Astrocyte (in vitro differentiated cells and primary cell): ENCODE results near the gene ATF3. TPM values are rescaled to one million over a fixed set of nuclear protein-coding genes. Genes with fewer than 3 reads are reported as not detected.

Source experiments
- DNase-seq: peaks from one replicate; pipeline ENCODE4 v3.0.0-alpha.2; 2010; ENCODE audit warnings: low read depth
- FAIRE-seq: peaks from 2 replicates; lab custom pipeline; 2011; peaks lifted over from hg19 to GRCh38; lab: Jason Lieb, UNC
- H2AFZ ChIP-seq: 2 replicates; pipeline ENCODE4 v1.6.0; 2012; ENCODE audit warnings: low read depth, low read length, inconsistent platforms
- H3K27ac ChIP-seq: 2 replicates; pipeline ENCODE4 v1.5.1; 2011; ENCODE audit warnings: low read depth, low read length, inconsistent platforms
- H3K27me3 ChIP-seq: 2 replicates; pipeline ENCODE4 v1.6.0; 2011; ENCODE audit warnings: low read length, inconsistent platforms; ENCODE audit not compliant: insufficient read depth
- H3K36me3 ChIP-seq: 2 replicates; pipeline ENCODE4 v1.5.1; 2011; ENCODE audit warnings: low read length, inconsistent platforms; ENCODE audit not compliant: insufficient read depth
- H3K4me1 ChIP-seq: 2 replicates; pipeline ENCODE4 v1.5.1; 2011; ENCODE audit warnings: low read length, inconsistent platforms; ENCODE audit not compliant: insufficient read depth
- H3K4me2 ChIP-seq: 2 replicates; pipeline ENCODE4 v1.6.0; 2012; ENCODE audit warnings: low read length, inconsistent platforms
- H3K4me3 ChIP-seq: 2 replicates; pipeline ENCODE4 v1.5.1; 2011; ENCODE audit warnings: low read depth, mild to moderate bottlenecking, low read length, inconsistent platforms; ENCODE audit not compliant: insufficient read depth
- H3K79me2 ChIP-seq: 2 replicates; pipeline ENCODE4 v1.6.0; 2012; ENCODE audit warnings: mild to moderate bottlenecking, low read length, inconsistent platforms; ENCODE audit not compliant: insufficient read depth
- H3K9ac ChIP-seq: 2 replicates; pipeline ENCODE4 v1.6.0; 2012; ENCODE audit warnings: mild to moderate bottlenecking, low read length, inconsistent platforms
- H3K9me3 ChIP-seq: 2 replicates; pipeline ENCODE4 v1.5.1; 2012; ENCODE audit warnings: low read depth, mild to moderate bottlenecking, low read length, inconsistent platforms; ENCODE audit not compliant: insufficient read depth
- H4K20me1 ChIP-seq: 2 replicates; pipeline ENCODE4 v1.6.0; 2012; ENCODE audit warnings: low read length, inconsistent platforms; ENCODE audit not compliant: insufficient read depth
- H3K27ac Mint-ChIP-seq: one replicate; pipeline ENCODE4 v1.8.0; 2021; ENCODE audit warnings: mild to moderate bottlenecking, mixed read lengths; ENCODE audit not compliant: unreplicated experiment
- H3K27me3 Mint-ChIP-seq: one replicate; pipeline ENCODE4 v1.8.0; 2021; ENCODE audit warnings: low read depth, mixed read lengths; ENCODE audit not compliant: unreplicated experiment
- H3K36me3 Mint-ChIP-seq: one replicate; pipeline ENCODE4 v1.8.0; 2021; ENCODE audit warnings: low read depth, mixed read lengths; ENCODE audit not compliant: unreplicated experiment
- H3K4me1 Mint-ChIP-seq: one replicate; pipeline ENCODE4 v1.8.0; 2021; ENCODE audit warnings: low read depth, mixed read lengths; ENCODE audit not compliant: unreplicated experiment
- H3K4me3 Mint-ChIP-seq: one replicate; pipeline ENCODE4 v1.8.0; 2021; ENCODE audit warnings: mild to moderate bottlenecking, moderate library complexity, mixed read lengths; ENCODE audit not compliant: unreplicated experiment
- H3K9me3 Mint-ChIP-seq: one replicate; pipeline ENCODE4 v1.8.0; 2021; ENCODE audit warnings: mild to moderate bottlenecking, mixed read lengths; ENCODE audit not compliant: unreplicated experiment
- EZH2 ChIP-seq: IDR thresholded peaks from 2 replicates; pipeline ENCODE4 v1.6.1; 2012; ENCODE audit warnings: mild to moderate bottlenecking, low read length, inconsistent platforms; ENCODE audit not compliant: insufficient read depth
- total RNA-seq: library from RNA; stranded (reverse); gene quantifications from 2 replicates; pipeline ENCODE4 v1.2.1, GENCODE V29; 2021
- TF ChIP-seq, protein P1 (sequence below): IDR thresholded peaks from 2 replicates; pipeline ENCODE4 v1.5.1; 2011; ENCODE audit warnings: low read depth, mild to moderate bottlenecking, inconsistent platforms, low read length, moderate library complexity; ENCODE audit not compliant: insufficient read depth

Gene ATF3
- total RNA-seq, 1 donor from 2014 or later = 87.6 TPM

DNA sequence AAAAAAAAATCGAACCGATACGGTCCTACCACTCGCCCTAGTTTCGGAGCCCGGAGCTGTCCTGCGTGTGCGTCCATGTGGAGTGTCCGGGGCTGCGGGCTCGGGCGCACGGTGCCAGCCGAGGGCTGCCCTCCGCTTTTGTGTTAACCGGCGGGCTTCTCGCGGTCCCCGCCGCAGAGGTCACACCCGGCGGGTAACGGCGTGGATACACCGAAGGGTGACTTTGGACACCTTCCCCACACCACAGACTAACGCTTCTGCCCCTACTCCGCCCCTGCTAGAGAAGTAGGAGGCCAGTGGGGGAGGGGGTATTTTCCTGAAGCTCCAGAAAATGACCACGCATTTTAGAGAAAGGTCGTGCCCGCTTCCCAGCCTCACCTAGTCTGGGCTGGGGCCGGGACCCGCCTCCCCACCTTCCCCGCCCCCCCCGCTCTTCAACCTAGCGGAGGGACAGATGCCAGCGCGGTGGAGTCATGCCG lies 609 bp upstream of the ATF3 start:
- Histone ChIP-seq H3K27me3 (peaks cover 58% of the 10 kb centered on the region), H4K20me1 (peaks cover 29% of the 10 kb centered on the region), H3K4me2 (peak overlapping the region; percentile 96), H2AFZ (no peak overlapping the region), H3K4me1 (peaks cover 15% of the 10 kb centered on the region), H3K9me3 (no peaks in the 10 kb centered on the region), H3K79me2 (peaks cover 12% of the 10 kb centered on the region), H3K36me3 (no peaks in the 10 kb centered on the region), H3K9ac (peak overlapping the region; percentile 93), H3K27ac (peak overlapping the region; percentile 60), H3K4me3 (peak overlapping the region; percentile 71)
- Mint-ChIP-seq H3K9me3 (no peaks in the 10 kb centered on the region), H3K4me3 (peak overlapping the region; percentile 96), H3K27ac (peak overlapping the region; percentile 95), H3K27me3 (peaks cover 12% of the 10 kb centered on the region), H3K4me1 (peaks cover 36% of the 10 kb centered on the region), H3K36me3 (no peaks in the 10 kb centered on the region)
- DNase-seq = no peak
- TF ChIP-seq EZH2 = no peak
- TF ChIP-seq, protein P1, sequence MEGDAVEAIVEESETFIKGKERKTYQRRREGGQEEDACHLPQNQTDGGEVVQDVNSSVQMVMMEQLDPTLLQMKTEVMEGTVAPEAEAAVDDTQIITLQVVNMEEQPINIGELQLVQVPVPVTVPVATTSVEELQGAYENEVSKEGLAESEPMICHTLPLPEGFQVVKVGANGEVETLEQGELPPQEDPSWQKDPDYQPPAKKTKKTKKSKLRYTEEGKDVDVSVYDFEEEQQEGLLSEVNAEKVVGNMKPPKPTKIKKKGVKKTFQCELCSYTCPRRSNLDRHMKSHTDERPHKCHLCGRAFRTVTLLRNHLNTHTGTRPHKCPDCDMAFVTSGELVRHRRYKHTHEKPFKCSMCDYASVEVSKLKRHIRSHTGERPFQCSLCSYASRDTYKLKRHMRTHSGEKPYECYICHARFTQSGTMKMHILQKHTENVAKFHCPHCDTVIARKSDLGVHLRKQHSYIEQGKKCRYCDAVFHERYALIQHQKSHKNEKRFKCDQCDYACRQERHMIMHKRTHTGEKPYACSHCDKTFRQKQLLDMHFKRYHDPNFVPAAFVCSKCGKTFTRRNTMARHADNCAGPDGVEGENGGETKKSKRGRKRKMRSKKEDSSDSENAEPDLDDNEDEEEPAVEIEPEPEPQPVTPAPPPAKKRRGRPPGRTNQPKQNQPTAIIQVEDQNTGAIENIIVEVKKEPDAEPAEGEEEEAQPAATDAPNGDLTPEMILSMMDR = no peak
- FAIRE-seq = no peak

DNA sequence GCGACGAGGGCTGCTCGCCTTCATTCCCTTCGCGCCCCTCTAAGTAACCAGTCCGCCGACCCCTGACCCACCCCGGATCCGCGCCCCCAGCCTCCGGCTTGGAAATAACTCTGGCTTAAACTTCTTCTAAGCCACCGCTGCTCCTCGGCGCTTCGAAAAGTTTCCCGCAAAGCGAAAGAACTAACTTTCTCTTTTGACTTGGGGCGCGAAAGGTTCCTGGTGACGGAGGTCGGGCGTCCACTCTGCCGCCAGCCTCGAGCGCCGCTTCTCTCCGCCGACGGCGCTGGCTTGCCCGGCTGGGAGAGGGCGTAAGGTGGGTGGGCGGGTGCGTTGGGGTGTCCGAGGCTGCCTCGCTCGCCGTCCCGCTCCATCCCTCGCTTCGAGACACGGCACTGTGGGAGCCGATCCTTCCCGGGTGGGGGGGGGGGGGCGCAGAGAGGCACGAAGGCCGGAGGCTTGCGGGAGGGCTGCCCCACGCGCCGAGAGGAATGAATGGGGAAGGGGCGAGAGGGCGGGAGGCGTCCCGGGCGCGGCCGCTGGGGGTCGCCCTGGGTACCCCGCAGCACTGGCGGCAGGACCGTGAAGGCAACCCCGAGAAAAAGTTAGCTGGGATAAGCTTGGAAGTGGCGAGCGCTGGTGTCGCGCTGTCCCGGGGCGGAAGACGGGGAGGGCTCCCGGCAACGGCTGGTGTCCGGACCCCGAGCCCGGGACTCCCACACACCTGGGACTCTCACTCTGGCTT lies 569 bp downstream of the ATF3 start:
- H3K4me1 Mint-ChIP-seq = peaks cover 46% of the 10 kb centered on the region
- peak overlapping the region; percentile 96 for H3K4me2 ChIP-seq
- peaks cover 15% of the 10 kb centered on the region for H3K4me1 ChIP-seq
- DNase-seq = peak; percentile 23
- H3K27ac Mint-ChIP-seq = peak overlapping the region; percentile 95
- H3K27me3 Mint-ChIP-seq = peaks cover 7% of the 10 kb centered on the region
- H3K36me3 ChIP-seq = no peaks in the 10 kb centered on the region
- no peak overlapping the region for H2AFZ ChIP-seq
- peak overlapping the region; percentile 96 for H3K4me3 Mint-ChIP-seq
- no peaks in the 10 kb centered on the region for H3K9me3 ChIP-seq
- peaks cover 38% of the 10 kb centered on the region for H4K20me1 ChIP-seq
- FAIRE-seq = no peak
- H3K36me3 Mint-ChIP-seq = no peaks in the 10 kb centered on the region
- H3K27ac ChIP-seq = peak overlapping the region; percentile 83
- peak overlapping the region; percentile 70 for H3K4me3 ChIP-seq
- H3K9me3 Mint-ChIP-seq = no peaks in the 10 kb centered on the region
- peaks cover 49% of the 10 kb centered on the region for H3K27me3 ChIP-seq
- peaks cover 16% of the 10 kb centered on the region for H3K79me2 ChIP-seq
- H3K9ac ChIP-seq = peak overlapping the region; percentile 96
- TF ChIP-seq, protein P1 = no peak
- TF ChIP-seq EZH2 = no peak
